Naive B cell (primary cell): Measurements from ENCODE around the gene CFAP77. TPM values are rescaled to one million over a fixed set of nuclear protein-coding genes. Genes with fewer than 3 reads are reported as not detected.

Experiments
- ATAC-seq, 2 donors: fragments of 150-1000 bp; cut with Tn5 transposase; 2 replicates each; pipeline ENCODE4 v1.10.0; 2021; ENCODE audit warnings: low read depth in 2 of 2, mild to moderate bottlenecking in 2 of 2, moderate library complexity in 2 of 2
- DNase-seq: peaks from one replicate; pipeline ENCODE4 v3.0.0; 2022
- H3K27ac Mint-ChIP-seq, 6 donors: one replicate each; pipeline ENCODE4 v1.8.0; 2020 to 2022; ENCODE audit warnings: mild to moderate bottlenecking in 6 of 6, mixed read lengths in 6 of 6, moderate library complexity in 5 of 6, inconsistent platforms in 2 of 6
- H3K27me3 Mint-ChIP-seq, 3 donors: one replicate each; pipeline ENCODE4 v1.8.0; 2021 to 2022; ENCODE audit warnings: mixed read lengths in 3 of 3, mild to moderate bottlenecking in 1 of 3
- H3K36me3 Mint-ChIP-seq, 2 donors: one replicate each; pipeline ENCODE4 v1.8.0; 2020 to 2022; ENCODE audit warnings: mixed read lengths in 2 of 2, inconsistent platforms in 1 of 2, mild to moderate bottlenecking in 1 of 2
- H3K4me1 Mint-ChIP-seq, 3 donors: one replicate each; pipeline ENCODE4 v1.8.0; 2020 to 2022; ENCODE audit warnings: mixed read lengths in 3 of 3, inconsistent platforms in 1 of 3, mild to moderate bottlenecking in 1 of 3, moderate library complexity in 1 of 3
- H3K4me3 Mint-ChIP-seq, 8 donors: one replicate each; pipeline ENCODE4 v1.8.0; 2020 to 2022; ENCODE audit warnings: mild to moderate bottlenecking in 8 of 8, mixed read lengths in 8 of 8, moderate library complexity in 8 of 8, inconsistent platforms in 2 of 8
- H3K9me3 Mint-ChIP-seq, 7 donors: one replicate each; pipeline ENCODE4 v1.8.0; 2020 to 2022; ENCODE audit warnings: mixed read lengths in 7 of 7, mild to moderate bottlenecking in 5 of 7, inconsistent platforms in 2 of 7, moderate library complexity in 1 of 7
- polyA plus RNA-seq, 6 donors: library from polyadenylated mRNA; unstranded; fragments of 300-500 nt; fragmentation: Illumina TruSeq; gene quantifications; one replicate each; pipeline ENCODE4 v1.2.3, GENCODE V29; 2021; ENCODE audit warnings: low read depth in 6 of 6

CFAP77 gene
- polyA plus RNA-seq, 6 donors from 2014 or later = 0.16 TPM; not detected in 5

- Mint-ChIP-seq H3K27ac (no peak overlapping the region), H3K4me3 (no peak overlapping the region), H3K9me3 (peaks cover 0 to 3% (median 0%) of the 10 kb centered on the region in 7 donors), H3K27me3 (peaks cover 30 to 56% (median 33%) of the 10 kb centered on the region in 3 donors), H3K4me1 (no peaks in the 10 kb centered on the region), H3K36me3 (no peaks in the 10 kb centered on the region)
- DNase-seq = no peak
- ATAC-seq = no peak
These were observed 31.4 kb downstream of the CFAP77 start for GRCh38 chr9:132441404-132441803.

- peaks cover 29 to 58% (median 39%) of the 10 kb centered on the region in 3 donors for H3K27me3 Mint-ChIP-seq
- no peaks in the 10 kb centered on the region for H3K36me3 Mint-ChIP-seq
- no peak for DNase-seq
- no peak overlapping the region for H3K4me3 Mint-ChIP-seq
- H3K27ac Mint-ChIP-seq = no peak overlapping the region
- H3K4me1 Mint-ChIP-seq = no peaks in the 10 kb centered on the region
- peaks cover 0 to 3% (median 0%) of the 10 kb centered on the region in 7 donors for H3K9me3 Mint-ChIP-seq
- no peak for ATAC-seq
These were observed 34.1 kb downstream of the CFAP77 start for GRCh38 chr9:132443951-132444607.

GRCh38 chr9:132446887-132447286 is 36.9 kb downstream of the CFAP77 start:
- peaks cover 26 to 58% (median 39%) of the 10 kb centered on the region in 3 donors for H3K27me3 Mint-ChIP-seq
- no peaks in the 10 kb centered on the region for H3K4me1 Mint-ChIP-seq
- no peak for ATAC-seq
- H3K4me3 Mint-ChIP-seq = no peak overlapping the region
- H3K27ac Mint-ChIP-seq = no peak overlapping the region
- no peak for DNase-seq
- peaks cover 0 to 3% (median 0%) of the 10 kb centered on the region in 7 donors for H3K9me3 Mint-ChIP-seq
- H3K36me3 Mint-ChIP-seq = peaks cover 0 to 6% of the 10 kb centered on the region in 2 donors

- Mint-ChIP-seq H3K9me3 (peaks cover 0 to 3% (median 0%) of the 10 kb centered on the region in 7 donors), H3K27ac (no peak overlapping the region), H3K4me1 (no peaks in the 10 kb centered on the region), H3K4me3 (peak overlapping the region in 1 of 8 donors; percentile 61), H3K27me3 (peaks cover 26 to 58% (median 39%) of the 10 kb centered on the region in 3 donors), H3K36me3 (peaks cover 0 to 6% of the 10 kb centered on the region in 2 donors)
- DNase-seq (no peak), ATAC-seq (no peak)
These were observed 37.3 kb downstream of the CFAP77 start for GRCh38 chr9:132447346-132447745.

GRCh38 chr9:132447902-132448301 is 37.9 kb downstream of the CFAP77 start:
- Mint-ChIP-seq H3K4me1 (no peaks in the 10 kb centered on the region), H3K9me3 (peaks cover 0 to 2% (median 0%) of the 10 kb centered on the region in 7 donors), H3K4me3 (no peak overlapping the region), H3K27ac (peak overlapping the region in 1 of 6 donors; percentile 25), H3K27me3 (peaks cover 22 to 54% (median 34%) of the 10 kb centered on the region in 3 donors), H3K36me3 (peaks cover 0 to 6% of the 10 kb centered on the region in 2 donors)
- DNase-seq = no peak
- ATAC-seq = no peak

GRCh38 chr9:132451276-132451675 is 41.3 kb downstream of the CFAP77 start:
- ATAC-seq = no peak
- H3K9me3 Mint-ChIP-seq = peaks cover 0 to 2% (median 0%) of the 10 kb centered on the region in 7 donors
- peaks cover 0 to 6% of the 10 kb centered on the region in 2 donors for H3K36me3 Mint-ChIP-seq
- H3K27ac Mint-ChIP-seq = peak overlapping the region in 1 of 6 donors; percentile 76
- H3K4me1 Mint-ChIP-seq = no peaks in the 10 kb centered on the region
- H3K4me3 Mint-ChIP-seq = no peak overlapping the region
- no peak for DNase-seq
- peaks cover 25 to 33% (median 28%) of the 10 kb centered on the region in 3 donors for H3K27me3 Mint-ChIP-seq

- peaks cover 10 to 22% (median 15%) of the 10 kb centered on the region in 3 donors for H3K27me3 Mint-ChIP-seq
- ATAC-seq (no peak), DNase-seq (no peak)
- no peaks in the 10 kb centered on the region for H3K4me1 Mint-ChIP-seq
- no peaks in the 10 kb centered on the region for H3K36me3 Mint-ChIP-seq
- H3K4me3 Mint-ChIP-seq = no peak overlapping the region
- peak overlapping the region in 1 of 6 donors; percentile 10 for H3K27ac Mint-ChIP-seq
- no peaks in the 10 kb centered on the region for H3K9me3 Mint-ChIP-seq
These were observed 46.2 kb downstream of the CFAP77 start for GRCh38 chr9:132456241-132456640.

GRCh38 chr9:132457504-132458236 is 47.7 kb downstream of the CFAP77 start:
- no peak overlapping the region for H3K4me3 Mint-ChIP-seq
- no peaks in the 10 kb centered on the region for H3K36me3 Mint-ChIP-seq
- peaks cover 10 to 21% (median 11%) of the 10 kb centered on the region in 3 donors for H3K27me3 Mint-ChIP-seq
- no peak for ATAC-seq
- H3K4me1 Mint-ChIP-seq = no peaks in the 10 kb centered on the region
- H3K9me3 Mint-ChIP-seq = no peaks in the 10 kb centered on the region
- DNase-seq = no peak
- H3K27ac Mint-ChIP-seq = no peak overlapping the region

GRCh38 chr9:132458432-132458831 is 48.4 kb downstream of the CFAP77 start:
- Mint-ChIP-seq H3K4me1 (no peaks in the 10 kb centered on the region), H3K27me3 (peaks cover 10 to 28% (median 18%) of the 10 kb centered on the region in 3 donors), H3K9me3 (no peaks in the 10 kb centered on the region), H3K4me3 (no peak overlapping the region), H3K27ac (no peak overlapping the region), H3K36me3 (no peaks in the 10 kb centered on the region)
- ATAC-seq (no peak), DNase-seq (no peak)

- Mint-ChIP-seq H3K4me1 (no peaks in the 10 kb centered on the region), H3K36me3 (no peaks in the 10 kb centered on the region), H3K27ac (no peak overlapping the region), H3K27me3 (peaks cover 6 to 29% (median 19%) of the 10 kb centered on the region in 3 donors), H3K4me3 (no peak overlapping the region), H3K9me3 (no peaks in the 10 kb centered on the region)
- ATAC-seq (no peak), DNase-seq (no peak)
These were observed 49.6 kb downstream of the CFAP77 start for GRCh38 chr9:132459661-132460060.

GRCh38 chr9:132460240-132460639 is 50.2 kb downstream of the CFAP77 start:
- H3K27me3 Mint-ChIP-seq = peaks cover 5 to 29% (median 20%) of the 10 kb centered on the region in 3 donors
- H3K9me3 Mint-ChIP-seq = no peaks in the 10 kb centered on the region
- no peak overlapping the region for H3K27ac Mint-ChIP-seq
- H3K4me1 Mint-ChIP-seq = no peaks in the 10 kb centered on the region
- no peaks in the 10 kb centered on the region for H3K36me3 Mint-ChIP-seq
- no peak overlapping the region for H3K4me3 Mint-ChIP-seq
- DNase-seq (no peak), ATAC-seq (no peak)

- ATAC-seq = no peak
- H3K9me3 Mint-ChIP-seq = no peaks in the 10 kb centered on the region
- H3K4me3 Mint-ChIP-seq = no peak overlapping the region
- peaks cover 11 to 27% (median 26%) of the 10 kb centered on the region in 3 donors for H3K27me3 Mint-ChIP-seq
- H3K4me1 Mint-ChIP-seq = no peaks in the 10 kb centered on the region
- no peaks in the 10 kb centered on the region for H3K36me3 Mint-ChIP-seq
- no peak overlapping the region for H3K27ac Mint-ChIP-seq
- DNase-seq = no peak
These were observed 51.4 kb downstream of the CFAP77 start for GRCh38 chr9:132461281-132461896.

- Mint-ChIP-seq H3K27me3 (peaks cover 11 to 27% (median 24%) of the 10 kb centered on the region in 3 donors), H3K9me3 (no peaks in the 10 kb centered on the region), H3K4me1 (no peaks in the 10 kb centered on the region), H3K4me3 (no peak overlapping the region), H3K36me3 (no peaks in the 10 kb centered on the region), H3K27ac (no peak overlapping the region)
- no peak for ATAC-seq
- no peak for DNase-seq
These were observed 52.0 kb downstream of the CFAP77 start for GRCh38 chr9:132461971-132462370.
